Stomach (tissue), 4 donors: ENCODE measurements around the gene PCDHGA11.

ENCODE experiments used
- POLR2A ChIP-seq, 4 donors: fragments of 450-650 bp; IDR thresholded peaks; one replicate each; pipeline ENCODE4 v1.6.1; 2016; ENCODE audit warnings: antibody characterized with exemption in 4 of 4, control low read depth in 2 of 4, mild to moderate bottlenecking in 1 of 4, moderate library complexity in 1 of 4
- POLR2AphosphoS5 ChIP-seq, 3 donors: sonication (generic); formaldehyde crosslinking; IDR thresholded peaks; one replicate each; pipeline ENCODE4 v1.6.1; 2016; ENCODE audit warnings: antibody characterized with exemption in 3 of 3
- TF ChIP-seq, protein P1 (sequence below), 7 experiments: fragments of 450-650 bp in 4 of 7; fragments of 200-600 bp in 3 of 7; sonication (generic) in 3 of 7; IDR thresholded peaks; one replicate each; pipeline ENCODE4 v1.5.1; 2016 to 2019; ENCODE audit warnings: antibody characterized with exemption in 7 of 7, control low read depth in 2 of 7, mild to moderate bottlenecking in 1 of 7

DNA sequence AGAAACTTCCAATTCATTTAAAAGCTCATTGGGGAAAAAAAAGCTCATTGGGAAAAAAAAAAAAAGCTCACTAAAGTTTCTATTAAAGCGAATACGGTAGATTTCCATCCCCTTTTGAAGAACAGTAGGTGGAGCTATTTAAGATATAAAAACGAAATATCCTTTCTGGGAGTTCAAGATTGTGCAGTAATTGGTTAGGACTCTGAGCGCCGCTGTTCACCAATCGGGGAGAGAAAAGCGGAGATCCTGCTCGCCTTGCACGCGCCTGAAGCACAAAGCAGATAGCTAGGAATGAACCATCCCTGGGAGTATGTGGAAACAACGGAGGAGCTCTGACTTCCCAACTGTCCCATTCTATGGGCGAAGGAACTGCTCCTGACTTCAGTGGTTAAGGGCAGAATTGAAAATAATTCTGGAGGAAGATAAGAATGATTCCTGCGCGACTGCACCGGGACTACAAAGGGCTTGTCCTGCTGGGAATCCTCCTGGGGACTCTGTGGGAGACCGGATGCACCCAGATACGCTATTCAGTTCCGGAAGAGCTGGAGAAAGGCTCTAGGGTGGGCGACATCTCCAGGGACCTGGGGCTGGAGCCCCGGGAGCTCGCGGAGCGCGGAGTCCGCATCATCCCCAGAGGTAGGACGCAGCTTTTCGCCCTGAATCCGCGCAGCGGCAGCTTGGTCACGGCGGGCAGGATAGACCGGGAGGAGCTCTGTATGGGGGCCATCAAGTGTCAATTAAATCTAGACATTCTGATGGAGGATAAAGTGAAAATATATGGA, 9.7 kb downstream of the PCDHGA11 start, which contains the start of gene PCDHGA12:
- TF ChIP-seq POLR2A (IDR thresholded peaks at IDR 0.05) (no peak), POLR2AphosphoS5 (IDR thresholded peaks at IDR 0.05) (no peak)
- TF ChIP-seq, protein P1, sequence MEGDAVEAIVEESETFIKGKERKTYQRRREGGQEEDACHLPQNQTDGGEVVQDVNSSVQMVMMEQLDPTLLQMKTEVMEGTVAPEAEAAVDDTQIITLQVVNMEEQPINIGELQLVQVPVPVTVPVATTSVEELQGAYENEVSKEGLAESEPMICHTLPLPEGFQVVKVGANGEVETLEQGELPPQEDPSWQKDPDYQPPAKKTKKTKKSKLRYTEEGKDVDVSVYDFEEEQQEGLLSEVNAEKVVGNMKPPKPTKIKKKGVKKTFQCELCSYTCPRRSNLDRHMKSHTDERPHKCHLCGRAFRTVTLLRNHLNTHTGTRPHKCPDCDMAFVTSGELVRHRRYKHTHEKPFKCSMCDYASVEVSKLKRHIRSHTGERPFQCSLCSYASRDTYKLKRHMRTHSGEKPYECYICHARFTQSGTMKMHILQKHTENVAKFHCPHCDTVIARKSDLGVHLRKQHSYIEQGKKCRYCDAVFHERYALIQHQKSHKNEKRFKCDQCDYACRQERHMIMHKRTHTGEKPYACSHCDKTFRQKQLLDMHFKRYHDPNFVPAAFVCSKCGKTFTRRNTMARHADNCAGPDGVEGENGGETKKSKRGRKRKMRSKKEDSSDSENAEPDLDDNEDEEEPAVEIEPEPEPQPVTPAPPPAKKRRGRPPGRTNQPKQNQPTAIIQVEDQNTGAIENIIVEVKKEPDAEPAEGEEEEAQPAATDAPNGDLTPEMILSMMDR (IDR thresholded peaks at IDR 0.05): no peak
